Left ventricle myocardium inferior (tissue), 1 donor: ENCODE results near the gene LDLRAD4. TPM values are rescaled to one million over a fixed set of nuclear protein-coding genes. Genes with fewer than 3 reads are reported as not detected.
A peak's percentile ranks its signal among the peaks of the same experiment; 100 is the strongest.

ENCODE experiments used
- DNase-seq: peaks from one replicate; pipeline ENCODE4 v3.0.0-alpha.2; 2020
- H3K27ac ChIP-seq: fragments of 200-600 bp; replicated peaks from 2 replicates; pipeline ENCODE4 v1.8.0; 2021
- H3K27me3 ChIP-seq: fragments of 200-600 bp; 2 replicates; pipeline ENCODE4 v1.8.0; 2021; ENCODE audit warnings: low read depth
- H3K36me3 ChIP-seq: fragments of 200-600 bp; 2 replicates; pipeline ENCODE4 v1.8.0; 2021
- H3K4me1 ChIP-seq: fragments of 200-600 bp; 2 replicates; pipeline ENCODE4 v1.8.0; 2021
- H3K4me3 ChIP-seq: fragments of 200-600 bp; 2 replicates; pipeline ENCODE4 v1.8.0; 2021; ENCODE audit warnings: mild to moderate bottlenecking, moderate library complexity
- H3K9me3 ChIP-seq: fragments of 200-600 bp; replicated peaks from 2 replicates; pipeline ENCODE4 v1.8.0; 2021
- intact Hi-C: fragments of 100-400 bp; cut with micrococcal nuclease; formaldehyde crosslinking; loops from one replicate; pipeline ENCODE4 v1.11.0; 2022
- total RNA-seq: library from RNA; stranded (reverse); fragmentation: NEBNext Ultra II Directional; extraction: Animal tissue kit (Norgen Biotek cat#: 25700); gene quantifications from one replicate; pipeline ENCODE4 v1.2.1, GENCODE V29; 2021
- TF ChIP-seq, protein P1 (sequence below): fragments of 200-600 bp; IDR thresholded peaks from 2 replicates; pipeline ENCODE4 v1.8.0; 2021; ENCODE audit warnings: antibody characterized with exemption, mild to moderate bottlenecking, borderline replicate concordance
- donor health status: DM: no; HTN: yes; CAD: no; lungs with severe emphysema.

Gene LDLRAD4
- total RNA-seq, 1 donor from 2014 or later: 43.3 TPM

DNA sequence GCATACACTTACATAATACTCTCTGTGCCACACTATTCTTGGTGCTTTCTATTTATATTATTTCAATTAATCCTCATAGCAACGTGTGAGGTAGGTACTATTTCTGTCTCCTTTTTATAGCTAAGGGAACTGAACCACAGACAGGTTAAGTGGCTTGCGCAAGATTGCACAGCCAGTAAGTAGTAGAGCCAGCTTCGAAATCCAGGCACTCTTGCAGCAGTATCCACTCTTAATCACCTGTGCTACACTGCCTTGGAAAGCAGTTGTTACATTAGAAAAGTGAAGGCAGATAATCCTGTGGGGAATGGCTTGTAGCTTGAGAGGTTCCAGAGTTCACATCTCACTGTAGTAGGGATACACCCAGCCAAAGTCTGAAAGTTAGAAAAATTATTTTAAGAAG is 198.3 kb downstream of the LDLRAD4 start:
- H3K27me3 ChIP-seq: no peaks in the 10 kb centered on the region
- TF ChIP-seq, protein P1, sequence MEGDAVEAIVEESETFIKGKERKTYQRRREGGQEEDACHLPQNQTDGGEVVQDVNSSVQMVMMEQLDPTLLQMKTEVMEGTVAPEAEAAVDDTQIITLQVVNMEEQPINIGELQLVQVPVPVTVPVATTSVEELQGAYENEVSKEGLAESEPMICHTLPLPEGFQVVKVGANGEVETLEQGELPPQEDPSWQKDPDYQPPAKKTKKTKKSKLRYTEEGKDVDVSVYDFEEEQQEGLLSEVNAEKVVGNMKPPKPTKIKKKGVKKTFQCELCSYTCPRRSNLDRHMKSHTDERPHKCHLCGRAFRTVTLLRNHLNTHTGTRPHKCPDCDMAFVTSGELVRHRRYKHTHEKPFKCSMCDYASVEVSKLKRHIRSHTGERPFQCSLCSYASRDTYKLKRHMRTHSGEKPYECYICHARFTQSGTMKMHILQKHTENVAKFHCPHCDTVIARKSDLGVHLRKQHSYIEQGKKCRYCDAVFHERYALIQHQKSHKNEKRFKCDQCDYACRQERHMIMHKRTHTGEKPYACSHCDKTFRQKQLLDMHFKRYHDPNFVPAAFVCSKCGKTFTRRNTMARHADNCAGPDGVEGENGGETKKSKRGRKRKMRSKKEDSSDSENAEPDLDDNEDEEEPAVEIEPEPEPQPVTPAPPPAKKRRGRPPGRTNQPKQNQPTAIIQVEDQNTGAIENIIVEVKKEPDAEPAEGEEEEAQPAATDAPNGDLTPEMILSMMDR: no peak
- H3K4me1 ChIP-seq: peaks cover 83% of the 10 kb centered on the region
- intact Hi-C loops: loop anchor here (10.0 kb wide), 1 partner anchor 58 kb away; no protein-coding TSS in a partner anchor
- H3K27ac ChIP-seq: peak overlapping the region; percentile 75
- DNase-seq: no peak
- no peak overlapping the region for H3K4me3 ChIP-seq
- H3K9me3 ChIP-seq: peaks cover 5% of the 10 kb centered on the region
- H3K36me3 ChIP-seq: no peaks in the 10 kb centered on the region

DNA sequence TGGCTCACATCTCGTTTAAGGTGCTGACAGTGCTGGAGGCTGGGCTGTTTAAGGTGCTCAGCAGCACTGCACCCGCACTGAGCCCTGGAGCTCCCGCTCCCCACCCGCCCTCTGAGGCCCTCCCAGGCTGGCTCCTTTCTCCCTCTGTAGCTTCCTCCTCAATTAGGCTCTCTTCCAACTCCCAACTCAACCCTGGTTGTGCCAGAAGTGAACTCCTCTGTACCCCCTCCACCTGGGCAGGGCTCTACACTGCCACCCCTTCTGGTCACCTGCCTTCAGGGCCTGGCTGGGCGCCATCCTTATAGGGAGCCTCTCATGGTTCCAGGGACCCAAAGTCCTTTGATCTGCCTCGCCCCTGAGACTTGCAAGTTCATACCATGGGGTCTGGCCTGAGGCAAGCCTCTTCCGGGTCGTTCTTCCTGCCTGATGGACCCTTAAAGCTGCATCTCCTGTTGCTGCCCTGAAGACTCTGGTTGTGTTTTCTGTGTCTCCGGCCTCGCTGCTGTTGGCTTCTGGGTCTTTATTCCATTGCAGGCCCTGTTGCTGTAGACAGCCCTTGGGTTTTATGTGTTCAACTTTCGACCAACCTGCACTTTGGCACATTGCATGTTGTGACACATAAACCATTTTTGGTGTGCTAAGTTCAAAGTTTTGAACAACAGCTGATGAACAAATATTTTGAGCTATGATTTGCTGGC is 199.6 kb downstream of the LDLRAD4 start:
- H3K4me3 ChIP-seq: no peak overlapping the region
- no peaks in the 10 kb centered on the region for H3K9me3 ChIP-seq
- peaks cover 82% of the 10 kb centered on the region for H3K4me1 ChIP-seq
- no peak for DNase-seq
- no peaks in the 10 kb centered on the region for H3K27me3 ChIP-seq
- peak overlapping the region; percentile 54 for H3K27ac ChIP-seq
- intact Hi-C loops: loop anchor here (10.0 kb wide), 1 partner anchor 57 kb away; no protein-coding TSS in a partner anchor
- no peaks in the 10 kb centered on the region for H3K36me3 ChIP-seq
- TF ChIP-seq, protein P1: no peak

DNA sequence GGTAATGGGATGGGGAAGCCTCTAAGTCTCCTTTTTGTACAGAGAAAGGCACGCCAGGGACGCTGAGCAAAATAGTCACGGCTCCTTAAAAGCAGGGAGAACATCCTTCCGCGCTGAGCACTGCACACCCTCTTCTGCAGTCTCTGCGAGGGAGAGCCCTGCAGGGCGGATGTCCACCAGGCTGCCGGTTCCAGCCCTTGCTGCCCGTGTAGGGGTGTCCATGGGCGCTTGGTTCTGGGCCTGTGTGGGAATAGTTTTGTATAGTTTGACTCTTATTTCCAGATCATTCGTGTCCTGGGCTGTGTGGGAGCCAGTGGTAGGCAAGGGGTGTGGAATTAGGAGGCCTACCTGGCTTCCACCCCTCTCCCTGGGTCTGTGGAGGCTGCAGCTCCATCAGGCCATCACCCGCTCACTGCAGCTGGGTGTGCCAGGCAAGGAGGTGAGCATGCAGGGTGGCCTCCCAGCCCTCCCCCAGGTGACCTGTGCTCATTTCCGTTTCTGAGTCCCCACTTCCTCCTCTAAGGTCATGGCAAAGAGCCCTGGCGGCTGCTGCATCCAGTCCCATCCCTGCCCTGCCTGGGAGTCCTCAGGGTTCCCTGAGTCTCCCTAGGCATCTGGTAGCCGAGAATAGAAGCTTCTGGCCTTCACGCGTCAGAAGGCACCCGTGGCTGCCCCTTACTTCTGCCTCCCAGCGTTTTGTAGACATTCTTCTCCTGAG is 202.6 kb downstream of the LDLRAD4 start:
- intact Hi-C loops: no loop called here
- H3K4me1 ChIP-seq: peaks cover 68% of the 10 kb centered on the region

DNA sequence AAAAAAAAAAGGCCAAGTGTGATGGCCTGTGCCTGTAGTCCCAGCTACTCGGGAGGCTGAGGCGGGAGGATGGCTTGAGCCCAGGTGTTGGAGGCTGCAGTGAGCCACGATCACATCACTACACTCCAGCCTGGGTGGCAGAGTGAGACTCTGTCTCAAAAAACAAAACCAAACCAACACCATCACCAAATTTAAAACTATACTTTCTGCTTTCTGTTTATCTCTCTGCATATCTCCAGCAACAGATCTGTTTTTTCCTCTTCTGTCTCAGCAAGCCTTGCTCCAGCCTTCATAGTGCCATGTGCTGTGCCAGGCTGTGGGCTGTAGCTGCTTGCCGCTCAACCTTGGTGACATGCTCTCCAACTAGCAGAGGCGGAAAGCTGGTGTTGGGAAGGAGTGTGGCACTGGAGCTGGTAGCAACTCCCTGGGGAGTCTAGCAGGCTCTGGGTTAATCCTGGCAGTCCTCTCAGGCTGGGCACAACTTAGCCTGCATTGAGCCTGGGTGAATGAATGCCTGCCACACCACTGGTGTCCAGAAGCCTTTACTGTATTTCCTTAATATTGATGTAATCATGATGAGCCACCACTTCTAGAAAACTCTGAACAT is 204.1 kb downstream of the LDLRAD4 start:
- no peak for DNase-seq
- no peak overlapping the region for H3K4me3 ChIP-seq
- peaks cover 68% of the 10 kb centered on the region for H3K4me1 ChIP-seq
- H3K27ac ChIP-seq: no peak overlapping the region
- no peaks in the 10 kb centered on the region for H3K36me3 ChIP-seq
- intact Hi-C loops: no loop called here
- H3K27me3 ChIP-seq: no peaks in the 10 kb centered on the region
- no peaks in the 10 kb centered on the region for H3K9me3 ChIP-seq
- TF ChIP-seq, protein P1: no peak

More for the DNA sequence above, 202.6 kb downstream of the LDLRAD4 start:
- H3K4me3 ChIP-seq: no peak overlapping the region
- H3K36me3 ChIP-seq: no peaks in the 10 kb centered on the region
- peak overlapping the region; percentile 38 for H3K27ac ChIP-seq
- no peaks in the 10 kb centered on the region for H3K9me3 ChIP-seq
- no peak for DNase-seq
- TF ChIP-seq, protein P1: no peak
- no peaks in the 10 kb centered on the region for H3K27me3 ChIP-seq

DNA sequence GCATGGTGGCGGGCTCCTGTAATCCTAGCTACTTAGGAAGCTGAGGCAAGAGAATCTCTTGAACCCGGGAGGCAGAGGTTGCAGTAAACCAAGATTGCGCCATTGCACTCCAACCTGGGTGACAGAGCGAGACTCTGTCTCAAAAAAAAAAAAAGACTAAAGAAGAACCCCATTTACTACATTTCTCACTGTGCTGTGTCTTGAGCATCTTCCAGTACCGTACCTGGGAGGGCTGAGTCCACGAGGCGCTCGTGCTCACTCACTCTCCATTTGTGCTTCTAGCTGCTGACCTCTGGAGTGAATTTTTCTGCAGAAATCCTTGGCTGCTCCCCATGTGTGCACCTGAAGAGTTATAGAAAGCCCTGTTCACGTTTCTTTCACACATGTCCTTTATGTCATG is 204.8 kb downstream of the LDLRAD4 start:
- Histone ChIP-seq H3K9me3 (no peaks in the 10 kb centered on the region), H3K36me3 (no peaks in the 10 kb centered on the region), H3K4me1 (peaks cover 68% of the 10 kb centered on the region), H3K27me3 (no peaks in the 10 kb centered on the region), H3K4me3 (no peak overlapping the region), H3K27ac (no peak overlapping the region)
- intact Hi-C loops: no loop called here
- DNase-seq: no peak
- TF ChIP-seq, protein P1: no peak
